Suprapubic skin (tissue), 4 donors: Measurements from ENCODE around the gene FUCA2. TPM values are rescaled to one million over a fixed set of nuclear protein-coding genes. Genes with fewer than 3 reads are reported as not detected.

Source experiments
- DNase-seq, 2 donors: peaks; one replicate each; pipeline ENCODE4 v3.0.0-alpha.2; 2019; ENCODE audit warnings: low spot score in 2 of 2
- H3K27ac ChIP-seq: fragments of 200-600 bp; sonication (generic); one replicate; pipeline ENCODE4 v1.5.1; 2019
- H3K27me3 ChIP-seq: fragments of 200-600 bp; sonication (generic); one replicate; pipeline ENCODE4 v1.5.1; 2019
- H3K36me3 ChIP-seq: fragments of 200-600 bp; sonication (generic); one replicate; pipeline ENCODE4 v1.5.1; 2019
- H3K4me1 ChIP-seq: fragments of 200-600 bp; sonication (generic); one replicate; pipeline ENCODE4 v1.5.1; 2019
- H3K4me3 ChIP-seq: fragments of 200-600 bp; sonication (generic); one replicate; pipeline ENCODE4 v1.5.1; 2019; ENCODE audit warnings: mild to moderate bottlenecking
- H3K9me3 ChIP-seq: fragments of 200-600 bp; sonication (generic); one replicate; pipeline ENCODE4 v1.5.1; 2019
- EP300 ChIP-seq: sonication (generic); formaldehyde crosslinking; IDR thresholded peaks from one replicate; pipeline ENCODE4 v1.6.1; 2017; ENCODE audit warnings: antibody characterized with exemption
- POLR2A ChIP-seq, 2 donors: fragments of 450-650 bp; IDR thresholded peaks; one replicate each; pipeline ENCODE4 v1.6.1; 2017; ENCODE audit warnings: antibody characterized with exemption in 2 of 2, mild to moderate bottlenecking in 2 of 2, moderate library complexity in 2 of 2
- POLR2AphosphoS5 ChIP-seq, 3 donors: sonication (generic); formaldehyde crosslinking; IDR thresholded peaks; one replicate each; pipeline ENCODE4 v1.6.1; 2017; ENCODE audit warnings: antibody characterized with exemption in 3 of 3
- WGBS: methylation state at CpG from one replicate; pipeline ENCODE4 v1.1.5; 2018; 5-methylcytosine and 5-hydroxymethylcytosine counted together
- total RNA-seq, 4 donors: library from RNA; depleted of rRNA; stranded (reverse); fragments of >200 nt; gene quantifications; one replicate each; pipeline ENCODE4 v1.1.0, GENCODE V29; 2016
- TF ChIP-seq, protein P1 (sequence below), 2 donors: fragments of 200-600 bp in 1 of 2; fragments of 450-650 bp in 1 of 2; sonication (generic) in 1 of 2; IDR thresholded peaks; one replicate each; pipeline ENCODE4 v1.5.1; 2016 to 2019; ENCODE audit warnings: antibody characterized with exemption in 2 of 2, mild to moderate bottlenecking in 1 of 2, moderate library complexity in 1 of 2

Gene FUCA2
- total RNA-seq, 4 donors from 2014 or later = 4.7 to 15.5 (median 10.8) TPM

- Histone ChIP-seq H3K27ac (no peak overlapping the region), H3K27me3 (no peaks in the 10 kb centered on the region), H3K4me3 (no peak overlapping the region), H3K4me1 (no peaks in the 10 kb centered on the region), H3K36me3 (no peaks in the 10 kb centered on the region), H3K9me3 (no peaks in the 10 kb centered on the region)
- no peak for TF ChIP-seq POLR2A (IDR thresholded peaks at IDR 0.05)
- no peak for DNase-seq
- WGBS = 72% methylated on average over 3 of the region's 3 CpGs
Observed at GRCh38 chr6:143545976-143546547, 34.5 kb upstream of the FUCA2 start.

GRCh38 chr6:143545165-143545564 lies 33.6 kb upstream of the FUCA2 start:
- Histone ChIP-seq H3K27ac (no peak overlapping the region), H3K36me3 (no peaks in the 10 kb centered on the region), H3K4me3 (no peak overlapping the region), H3K27me3 (no peaks in the 10 kb centered on the region), H3K4me1 (no peaks in the 10 kb centered on the region), H3K9me3 (no peaks in the 10 kb centered on the region)
- no peak for DNase-seq
- TF ChIP-seq EP300 (no peak), POLR2AphosphoS5 (IDR thresholded peaks at IDR 0.05) (no peak), POLR2A (IDR thresholded peaks at IDR 0.05) (no peak)
- TF ChIP-seq, protein P1, sequence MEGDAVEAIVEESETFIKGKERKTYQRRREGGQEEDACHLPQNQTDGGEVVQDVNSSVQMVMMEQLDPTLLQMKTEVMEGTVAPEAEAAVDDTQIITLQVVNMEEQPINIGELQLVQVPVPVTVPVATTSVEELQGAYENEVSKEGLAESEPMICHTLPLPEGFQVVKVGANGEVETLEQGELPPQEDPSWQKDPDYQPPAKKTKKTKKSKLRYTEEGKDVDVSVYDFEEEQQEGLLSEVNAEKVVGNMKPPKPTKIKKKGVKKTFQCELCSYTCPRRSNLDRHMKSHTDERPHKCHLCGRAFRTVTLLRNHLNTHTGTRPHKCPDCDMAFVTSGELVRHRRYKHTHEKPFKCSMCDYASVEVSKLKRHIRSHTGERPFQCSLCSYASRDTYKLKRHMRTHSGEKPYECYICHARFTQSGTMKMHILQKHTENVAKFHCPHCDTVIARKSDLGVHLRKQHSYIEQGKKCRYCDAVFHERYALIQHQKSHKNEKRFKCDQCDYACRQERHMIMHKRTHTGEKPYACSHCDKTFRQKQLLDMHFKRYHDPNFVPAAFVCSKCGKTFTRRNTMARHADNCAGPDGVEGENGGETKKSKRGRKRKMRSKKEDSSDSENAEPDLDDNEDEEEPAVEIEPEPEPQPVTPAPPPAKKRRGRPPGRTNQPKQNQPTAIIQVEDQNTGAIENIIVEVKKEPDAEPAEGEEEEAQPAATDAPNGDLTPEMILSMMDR (IDR thresholded peaks at IDR 0.05) = no peak
- 58% methylated on average over 2 of the region's 2 CpGs for WGBS

DNA sequence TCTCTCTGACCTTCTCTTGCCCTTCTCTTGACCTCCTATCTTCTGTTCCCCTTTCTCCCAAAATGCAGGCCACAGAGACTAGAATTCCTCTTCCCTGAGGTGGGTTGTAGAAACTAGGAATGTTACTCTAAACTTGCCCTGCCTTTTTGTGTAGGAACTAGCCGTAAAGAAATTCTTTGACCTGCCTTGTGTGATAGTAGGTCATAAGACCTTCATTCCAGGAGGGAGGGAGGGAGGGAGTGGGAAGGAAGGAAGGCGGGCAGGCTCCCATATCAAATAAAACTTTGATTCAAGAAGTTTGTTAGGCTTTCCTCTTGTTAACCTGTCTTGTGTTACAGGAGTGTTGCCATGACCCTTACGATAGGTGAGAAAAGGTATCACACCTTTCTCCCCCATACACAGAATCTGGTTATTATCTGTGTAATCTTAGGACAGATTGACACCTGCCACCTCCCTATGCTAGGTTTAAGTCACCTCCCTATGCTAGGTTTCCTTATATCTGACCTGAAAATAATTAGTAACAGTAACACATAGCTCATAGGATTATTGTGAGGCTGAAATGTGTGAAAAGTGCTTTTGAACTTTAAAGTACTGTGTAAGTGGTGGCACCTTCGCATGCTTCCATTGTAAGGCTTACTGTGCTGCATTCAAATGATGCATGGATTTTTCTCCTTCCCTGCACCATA lies 32.6 kb upstream of the FUCA2 start:
- WGBS = 87% methylated on average over 4 of the region's 4 CpGs
- DNase-seq = no peak
- no peaks in the 10 kb centered on the region for H3K27me3 ChIP-seq
- no peak overlapping the region for H3K4me3 ChIP-seq
- TF ChIP-seq, protein P1 (IDR thresholded peaks at IDR 0.05) = no peak
- no peak for TF ChIP-seq EP300
- TF ChIP-seq POLR2AphosphoS5 (IDR thresholded peaks at IDR 0.05) = no peak
- no peak for TF ChIP-seq POLR2A (IDR thresholded peaks at IDR 0.05)
- no peaks in the 10 kb centered on the region for H3K36me3 ChIP-seq
- no peak overlapping the region for H3K27ac ChIP-seq
- H3K9me3 ChIP-seq = no peaks in the 10 kb centered on the region
- no peaks in the 10 kb centered on the region for H3K4me1 ChIP-seq

DNA sequence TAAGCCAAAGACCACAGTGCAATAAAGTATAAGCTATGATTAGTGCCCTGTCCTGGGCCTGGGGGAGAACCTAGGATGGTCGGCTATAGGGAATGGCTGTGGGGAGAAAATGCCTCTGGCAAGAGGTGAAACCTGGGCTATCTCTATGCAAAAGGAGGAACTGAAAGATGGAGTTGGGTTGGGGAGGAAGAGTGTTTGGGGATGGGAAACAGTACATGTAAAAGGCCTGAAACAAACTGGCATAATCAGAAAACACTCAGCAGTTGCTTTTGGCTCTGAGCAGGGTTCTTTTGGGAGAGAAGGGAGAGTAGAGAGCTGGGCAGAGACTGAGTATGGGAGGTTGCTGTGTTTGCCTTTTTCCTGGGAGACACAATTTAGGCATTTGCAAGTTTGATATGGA lies 31.9 kb upstream of the FUCA2 start:
- 91% methylated on average over 1 of the region's 1 CpG for WGBS

GRCh38 chr6:143542888-143543287 lies 31.4 kb upstream of the FUCA2 start:
- peaks cover 2% of the 10 kb centered on the region for H3K4me1 ChIP-seq
- H3K27me3 ChIP-seq = no peaks in the 10 kb centered on the region
- no peak overlapping the region for H3K4me3 ChIP-seq
- 94% methylated on average over 2 of the region's 2 CpGs for WGBS
- no peaks in the 10 kb centered on the region for H3K36me3 ChIP-seq
- DNase-seq = no peak
- no peaks in the 10 kb centered on the region for H3K9me3 ChIP-seq
- TF ChIP-seq, protein P1 (IDR thresholded peaks at IDR 0.05) = no peak
- TF ChIP-seq POLR2AphosphoS5 (IDR thresholded peaks at IDR 0.05) (no peak), EP300 (no peak), POLR2A (IDR thresholded peaks at IDR 0.05) (no peak)
- no peak overlapping the region for H3K27ac ChIP-seq

More for the DNA sequence above, 31.9 kb upstream of the FUCA2 start:
- Histone ChIP-seq H3K4me3 (no peak overlapping the region), H3K36me3 (no peaks in the 10 kb centered on the region), H3K9me3 (no peaks in the 10 kb centered on the region), H3K27me3 (no peaks in the 10 kb centered on the region), H3K27ac (no peak overlapping the region), H3K4me1 (no peaks in the 10 kb centered on the region)
- DNase-seq = no peak
- TF ChIP-seq EP300 = no peak
- TF ChIP-seq POLR2A (IDR thresholded peaks at IDR 0.05) = no peak

- H3K36me3 ChIP-seq = no peaks in the 10 kb centered on the region
- H3K4me1 ChIP-seq = peaks cover 11% of the 10 kb centered on the region
- H3K27me3 ChIP-seq = no peaks in the 10 kb centered on the region
- WGBS = 73% methylated on average over 3 of the region's 3 CpGs
- TF ChIP-seq EP300 (no peak), POLR2AphosphoS5 (IDR thresholded peaks at IDR 0.05) (no peak), POLR2A (IDR thresholded peaks at IDR 0.05) (no peak)
- TF ChIP-seq, protein P1 (IDR thresholded peaks at IDR 0.05) = no peak
- no peak for DNase-seq
- no peaks in the 10 kb centered on the region for H3K9me3 ChIP-seq
- H3K4me3 ChIP-seq = no peak overlapping the region
- no peak overlapping the region for H3K27ac ChIP-seq
Observed at GRCh38 chr6:143540192-143540591, 28.7 kb upstream of the FUCA2 start.
